IPS-11a (cell line): ENCODE results near the gene FBP1.
"Not testable (repeated sequence)": the region's sequence is repeated elsewhere in the genome, so short reads cannot be mapped to it uniquely, and the experiment has no call there.

Experiments
- H3K4me3 ChIP-seq: one replicate; pipeline ENCODE4 v1.5.1; 2013; ENCODE audit warnings: low read depth, low read length, control low read depth

The FBP1 gene

GRCh38 chr9:94622087-94622800, 17.1 kb downstream of the FBP1 start:
- no peak overlapping the region for H3K4me3 ChIP-seq

GRCh38 chr9:94619026-94619425, 20.3 kb downstream of the FBP1 start:
- H3K4me3 ChIP-seq: no peak overlapping the region

GRCh38 chr9:94613003-94613402, 26.3 kb downstream of the FBP1 start:
- H3K4me3 ChIP-seq: no peak overlapping the region

GRCh38 chr9:94612071-94612470, 27.2 kb downstream of the FBP1 start:
- no peak overlapping the region for H3K4me3 ChIP-seq

- H3K4me3 ChIP-seq: no peak overlapping the region
Observed at GRCh38 chr9:94611638-94612068, 27.7 kb downstream of the FBP1 start.

- H3K4me3 ChIP-seq: no peak overlapping the region
Observed at GRCh38 chr9:94610181-94610606, 29.1 kb downstream of the FBP1 start.

GRCh38 chr9:94607423-94607691, 32.0 kb downstream of the FBP1 start:
- no peak overlapping the region for H3K4me3 ChIP-seq

GRCh38 chr9:94606646-94607422, 32.5 kb downstream of the FBP1 start:
- H3K4me3 ChIP-seq: no peak overlapping the region

GRCh38 chr9:94603259-94604160, 35.8 kb downstream of the FBP1 start:
- H3K4me3 ChIP-seq: no peak overlapping the region

GRCh38 chr9:94602666-94603065, 36.7 kb downstream of the FBP1 start:
- H3K4me3 ChIP-seq: no peak overlapping the region

- H3K4me3 ChIP-seq: no peak overlapping the region
Observed at GRCh38 chr9:94600715-94601114, 38.6 kb downstream of the FBP1 start.

GRCh38 chr9:94600258-94600657, 39.1 kb downstream of the FBP1 start:
- H3K4me3 ChIP-seq: no peak overlapping the region

- H3K4me3 ChIP-seq: no peak overlapping the region
Observed at GRCh38 chr9:94599102-94599501, 40.2 kb downstream of the FBP1 start.

- no peak within 1 kb of the TSS for H3K4me3 ChIP-seq
Observed at GRCh38 chr9:94593459-94594345, 45.6 kb downstream of the FBP1 start, which contains the start of gene FBP2. Gene FBP2 (minus strand): TSS chr9:94593824. CDS start chr9:94593726, 98 bp downstream.

GRCh38 chr9:94592683-94593082, 46.6 kb downstream of the FBP1 start:
- not testable (repeated sequence) for H3K4me3 ChIP-seq

GRCh38 chr9:94591876-94592275, 47.4 kb downstream of the FBP1 start:
- no peak overlapping the region for H3K4me3 ChIP-seq

- not testable (repeated sequence) for H3K4me3 ChIP-seq
Observed at GRCh38 chr9:94591046-94591545, 48.2 kb downstream of the FBP1 start.

GRCh38 chr9:94588681-94589080, 50.6 kb downstream of the FBP1 start:
- no peak overlapping the region for H3K4me3 ChIP-seq

GRCh38 chr9:94586814-94587213, 52.5 kb downstream of the FBP1 start:
- no peak overlapping the region for H3K4me3 ChIP-seq

GRCh38 chr9:94586316-94586715, 53.0 kb downstream of the FBP1 start:
- H3K4me3 ChIP-seq: no peak overlapping the region
